ENCODE results near the gene DNAAF8.

Gene DNAAF8

GRCh38 chr16:4734063-4734729, at the start of gene DNAAF8, which contains the start of gene ANKS3:
Gene DNAAF8, plus strand, starts transcription at chr16:4734537. Its CDS starts 1,978 bp downstream, at chr16:4736515.
Gene ANKS3, minus strand, starts transcription at chr16:4734271. Its CDS starts 4,122 bp downstream, at chr16:4730149.
- peak within 1 kb of the TSS; percentile 85 for H3K4me3 Mint-ChIP-seq
- H3K4me1 Mint-ChIP-seq (ENCODE audit: low read depth) = peaks cover 16% of the 10 kb centered on the region
- H3K27me3 Mint-ChIP-seq (ENCODE audit: low read depth) = no peaks in the 10 kb centered on the region
- H3K27ac Mint-ChIP-seq = peak within 1 kb of the TSS; percentile 70
- H3K36me3 Mint-ChIP-seq (ENCODE audit: low read depth) = no peaks in the 10 kb centered on the region
- no peaks in the 10 kb centered on the region for H3K9me3 Mint-ChIP-seq

DNA sequence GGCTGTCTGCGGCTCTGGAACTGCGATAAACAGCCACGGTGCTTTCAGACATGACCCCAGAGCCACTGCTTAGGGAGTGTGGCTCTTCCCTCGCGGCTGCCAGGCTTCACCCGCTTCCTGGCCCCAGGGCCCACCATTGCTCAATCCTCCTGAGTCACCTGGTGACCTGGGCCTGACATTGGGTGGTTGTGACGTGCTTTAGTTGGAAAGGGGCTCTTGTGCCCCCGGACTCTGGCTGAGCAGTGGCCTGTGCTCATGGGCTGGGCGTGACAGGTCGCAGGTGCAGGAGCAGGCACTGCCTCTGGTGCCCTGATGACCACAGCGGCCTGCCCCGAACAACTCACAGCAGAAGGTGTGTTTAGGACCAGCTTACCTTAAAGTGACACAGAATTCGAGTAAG, 49.6 kb upstream of the DNAAF8 start:
- H3K4me1 Mint-ChIP-seq (ENCODE audit: low read depth) = no peaks in the 10 kb centered on the region
- H3K27ac Mint-ChIP-seq = peak overlapping the region; percentile 39
- peaks cover 6% of the 10 kb centered on the region for H3K36me3 Mint-ChIP-seq (ENCODE audit: low read depth)
- H3K9me3 Mint-ChIP-seq = no peaks in the 10 kb centered on the region
- H3K27me3 Mint-ChIP-seq (ENCODE audit: low read depth) = no peaks in the 10 kb centered on the region
- no peak overlapping the region for H3K4me3 Mint-ChIP-seq

GRCh38 chr16:4685292-4685691, 49.0 kb upstream of the DNAAF8 start:
- no peaks in the 10 kb centered on the region for H3K9me3 Mint-ChIP-seq
- H3K27me3 Mint-ChIP-seq (ENCODE audit: low read depth) = no peaks in the 10 kb centered on the region
- peaks cover 6% of the 10 kb centered on the region for H3K36me3 Mint-ChIP-seq (ENCODE audit: low read depth)
- no peaks in the 10 kb centered on the region for H3K4me1 Mint-ChIP-seq (ENCODE audit: low read depth)
- no peak overlapping the region for H3K4me3 Mint-ChIP-seq
- H3K27ac Mint-ChIP-seq = peak overlapping the region; percentile 39

- Mint-ChIP-seq H3K4me3 (no peak overlapping the region), H3K4me1 (ENCODE audit: low read depth) (no peaks in the 10 kb centered on the region), H3K9me3 (no peaks in the 10 kb centered on the region), H3K36me3 (ENCODE audit: low read depth) (peaks cover 8% of the 10 kb centered on the region), H3K27me3 (ENCODE audit: low read depth) (no peaks in the 10 kb centered on the region), H3K27ac (no peak overlapping the region)
These were observed 48.4 kb upstream of the DNAAF8 start for GRCh38 chr16:4685776-4686496.

GRCh38 chr16:4686497-4687210, 47.7 kb upstream of the DNAAF8 start:
- Mint-ChIP-seq H3K9me3 (no peaks in the 10 kb centered on the region), H3K4me1 (ENCODE audit: low read depth) (peaks cover 3% of the 10 kb centered on the region), H3K27ac (no peak overlapping the region), H3K4me3 (no peak overlapping the region), H3K36me3 (ENCODE audit: low read depth) (peaks cover 8% of the 10 kb centered on the region), H3K27me3 (ENCODE audit: low read depth) (no peaks in the 10 kb centered on the region)

DNA sequence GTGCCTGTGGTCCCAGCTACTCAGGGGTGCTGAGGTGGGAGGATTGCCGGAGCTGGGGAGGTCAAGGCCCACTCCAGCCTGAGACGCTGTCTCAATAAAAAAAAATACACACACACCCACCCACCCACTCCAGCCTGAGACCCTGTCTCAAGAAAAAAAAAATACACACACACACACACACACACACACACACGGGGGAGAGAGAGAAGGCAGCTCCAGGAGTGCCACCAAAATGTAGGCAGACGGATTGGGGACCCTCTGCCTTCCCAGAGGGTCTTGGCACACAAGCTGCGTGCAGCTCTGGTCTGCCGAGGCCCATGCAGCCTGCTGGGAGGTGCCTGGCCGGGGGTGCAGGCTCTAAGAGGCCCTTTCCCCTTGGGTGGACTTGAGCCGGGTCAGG, 46.9 kb upstream of the DNAAF8 start:
- peaks cover 7% of the 10 kb centered on the region for H3K36me3 Mint-ChIP-seq (ENCODE audit: low read depth)
- no peaks in the 10 kb centered on the region for H3K9me3 Mint-ChIP-seq
- no peaks in the 10 kb centered on the region for H3K27me3 Mint-ChIP-seq (ENCODE audit: low read depth)
- no peak overlapping the region for H3K4me3 Mint-ChIP-seq
- no peak overlapping the region for H3K27ac Mint-ChIP-seq
- peaks cover 3% of the 10 kb centered on the region for H3K4me1 Mint-ChIP-seq (ENCODE audit: low read depth)

- Mint-ChIP-seq H3K27me3 (ENCODE audit: low read depth) (no peaks in the 10 kb centered on the region), H3K9me3 (no peaks in the 10 kb centered on the region), H3K27ac (no peak overlapping the region), H3K4me3 (no peak overlapping the region), H3K36me3 (ENCODE audit: low read depth) (peaks cover 4% of the 10 kb centered on the region), H3K4me1 (ENCODE audit: low read depth) (peaks cover 4% of the 10 kb centered on the region)
These were observed 46.2 kb upstream of the DNAAF8 start for GRCh38 chr16:4687946-4688673.

DNA sequence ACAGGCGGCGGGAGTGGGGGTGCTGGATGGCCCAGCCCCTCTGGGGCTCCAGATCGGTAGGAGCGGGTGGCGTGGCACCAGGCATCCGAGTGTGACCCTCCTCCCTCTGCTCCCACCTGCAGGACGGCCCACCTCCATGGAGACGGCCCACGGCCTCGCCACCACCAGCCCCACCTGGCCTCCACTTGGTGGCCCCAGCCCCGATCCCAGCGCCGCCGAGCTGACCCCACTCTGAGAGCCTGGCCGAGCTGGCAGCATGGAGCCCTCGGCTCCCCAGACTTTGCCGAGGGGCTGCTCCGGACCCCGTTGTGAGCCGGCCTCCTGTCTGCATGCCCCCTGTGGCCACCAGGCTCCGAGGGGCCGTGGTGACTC, 45.7 kb upstream of the DNAAF8 start:
- Mint-ChIP-seq H3K4me1 (ENCODE audit: low read depth) (peaks cover 6% of the 10 kb centered on the region), H3K27me3 (ENCODE audit: low read depth) (no peaks in the 10 kb centered on the region), H3K36me3 (ENCODE audit: low read depth) (peaks cover 4% of the 10 kb centered on the region), H3K9me3 (no peaks in the 10 kb centered on the region), H3K27ac (no peak overlapping the region), H3K4me3 (no peak overlapping the region)

GRCh38 chr16:4689091-4689671, 45.2 kb upstream of the DNAAF8 start:
- Mint-ChIP-seq H3K4me1 (ENCODE audit: low read depth) (peaks cover 6% of the 10 kb centered on the region), H3K4me3 (no peak overlapping the region), H3K27me3 (ENCODE audit: low read depth) (no peaks in the 10 kb centered on the region), H3K9me3 (no peaks in the 10 kb centered on the region), H3K27ac (no peak overlapping the region), H3K36me3 (ENCODE audit: low read depth) (peaks cover 4% of the 10 kb centered on the region)

DNA sequence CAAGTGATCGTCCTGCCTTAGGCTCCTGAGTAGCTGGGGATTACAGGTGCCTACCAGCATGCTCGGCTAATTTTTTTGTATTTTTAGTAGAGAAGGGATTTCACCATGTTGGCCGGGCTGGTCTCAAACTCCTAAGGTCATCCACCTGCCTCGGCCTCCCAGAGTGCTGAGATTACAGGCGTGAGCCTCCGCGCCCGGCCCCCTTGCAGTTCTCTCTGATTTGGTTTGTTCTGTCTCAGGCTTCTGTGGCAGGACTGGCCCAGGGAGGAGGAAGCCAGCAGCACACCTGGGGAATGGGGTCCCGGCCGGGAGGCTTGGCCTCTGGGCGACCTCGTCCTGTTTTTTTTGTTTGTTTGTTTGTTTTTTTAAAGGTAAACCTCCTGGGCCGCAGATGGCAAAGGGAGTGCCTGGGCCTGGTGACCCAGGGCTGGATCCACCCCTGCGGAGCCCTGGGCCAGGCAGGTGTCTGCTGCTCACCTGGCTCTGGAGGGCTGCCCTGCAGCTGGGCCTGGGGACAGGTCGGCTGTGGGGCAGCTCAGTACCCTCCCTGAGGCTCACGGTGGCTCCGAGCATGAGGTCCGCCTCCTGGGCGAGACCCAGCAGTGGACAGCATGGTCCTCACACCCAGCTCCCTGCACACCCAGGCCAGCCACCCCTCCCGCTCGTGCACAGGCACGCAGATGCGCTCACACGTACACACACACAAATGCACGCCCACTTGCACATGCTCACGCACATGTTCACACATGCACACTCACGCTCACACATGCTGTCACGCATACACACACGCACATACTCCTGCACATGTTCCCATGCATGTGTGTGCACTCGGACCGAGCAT, 44.3 kb upstream of the DNAAF8 start:
- H3K4me3 Mint-ChIP-seq = no peak overlapping the region
- no peak overlapping the region for H3K27ac Mint-ChIP-seq
- peaks cover 3% of the 10 kb centered on the region for H3K36me3 Mint-ChIP-seq (ENCODE audit: low read depth)

DNA sequence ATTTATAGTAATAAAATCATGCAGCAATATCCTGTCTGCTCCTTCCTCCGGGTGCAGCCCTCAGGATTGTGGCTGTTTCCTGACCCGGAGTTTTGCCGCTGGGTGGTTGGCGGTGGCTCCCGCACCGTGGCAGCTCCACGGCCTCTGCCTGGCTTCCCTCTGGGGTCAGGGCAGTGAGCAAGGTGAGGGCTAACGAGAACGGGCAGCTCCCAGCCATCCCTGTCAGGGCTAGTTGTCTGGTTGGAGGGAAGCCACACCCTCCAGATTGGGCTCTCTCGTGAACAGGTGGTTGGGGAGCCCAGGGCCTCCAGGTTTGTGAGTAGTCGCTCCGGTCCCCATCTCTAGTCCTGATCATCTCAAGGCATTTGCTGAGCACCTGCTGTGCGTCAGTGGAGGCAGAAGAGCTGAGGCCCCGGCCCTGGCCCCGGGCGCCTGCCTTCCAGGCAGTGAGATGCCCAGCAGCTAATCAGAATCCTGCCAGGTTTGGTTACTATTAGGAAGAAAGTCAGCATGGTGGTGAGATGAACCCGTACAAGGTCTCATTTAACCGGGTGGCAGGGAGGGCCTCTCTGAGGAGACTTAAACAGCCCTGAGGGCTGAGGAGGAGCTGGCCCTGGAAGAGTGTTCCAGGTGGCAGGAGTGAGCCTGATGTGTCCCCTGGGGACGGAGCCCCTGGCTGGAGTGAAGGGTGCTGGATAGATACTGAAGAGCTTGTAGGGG, 43.2 kb upstream of the DNAAF8 start:
- Mint-ChIP-seq H3K36me3 (ENCODE audit: low read depth) (peaks cover 4% of the 10 kb centered on the region), H3K4me3 (peak overlapping the region; percentile 54), H3K27ac (peak overlapping the region; percentile 46), H3K27me3 (ENCODE audit: low read depth) (no peaks in the 10 kb centered on the region), H3K9me3 (no peaks in the 10 kb centered on the region), H3K4me1 (ENCODE audit: low read depth) (peaks cover 11% of the 10 kb centered on the region)

More for the DNA sequence above, 44.3 kb upstream of the DNAAF8 start:
- Mint-ChIP-seq H3K27me3 (ENCODE audit: low read depth) (no peaks in the 10 kb centered on the region), H3K4me1 (ENCODE audit: low read depth) (peaks cover 6% of the 10 kb centered on the region), H3K9me3 (no peaks in the 10 kb centered on the region)

DNA sequence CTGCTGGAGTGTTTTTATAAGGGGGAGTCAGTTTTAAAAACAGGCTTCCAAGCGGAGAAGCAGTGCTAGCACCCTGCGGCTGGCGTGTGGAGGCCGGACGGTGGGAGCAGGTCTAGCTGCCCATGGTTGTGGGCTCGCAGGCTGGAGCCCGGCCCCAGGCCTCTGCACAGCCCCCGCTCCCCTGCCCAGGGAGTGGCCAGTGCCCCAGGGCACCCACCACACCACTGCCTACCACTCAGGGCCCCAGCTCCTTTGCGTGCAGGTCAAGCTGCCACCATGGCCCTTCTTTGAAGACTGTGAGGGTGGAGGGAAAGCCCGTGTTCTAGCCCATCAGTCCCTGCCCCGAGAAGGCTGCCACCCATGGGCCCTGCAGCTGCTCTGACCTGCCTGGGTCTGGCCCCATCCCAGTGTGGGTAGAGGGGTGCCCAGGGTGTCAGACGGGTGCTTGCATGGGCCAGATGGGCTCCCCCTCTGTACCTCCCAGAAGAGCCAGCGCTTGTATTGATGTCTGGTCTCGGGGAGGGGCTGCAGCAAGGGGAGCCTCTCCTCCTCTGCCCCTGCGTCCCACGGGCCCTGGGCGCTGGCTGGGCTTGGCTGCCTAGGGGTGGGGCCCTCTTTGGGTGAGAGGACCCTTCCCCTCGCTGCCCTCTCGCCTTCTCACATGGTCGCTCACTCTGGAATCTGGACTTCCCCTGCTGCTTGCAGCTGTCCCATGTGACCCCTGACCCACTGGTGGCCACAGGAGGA, 42.5 kb upstream of the DNAAF8 start:
- Mint-ChIP-seq H3K27ac (no peak overlapping the region), H3K9me3 (no peaks in the 10 kb centered on the region), H3K27me3 (ENCODE audit: low read depth) (no peaks in the 10 kb centered on the region), H3K4me1 (ENCODE audit: low read depth) (peaks cover 11% of the 10 kb centered on the region), H3K4me3 (no peak overlapping the region), H3K36me3 (ENCODE audit: low read depth) (peaks cover 4% of the 10 kb centered on the region)

Measured in T-helper 1 cell treated with Interleukin-12 subunit alpha and Interleukin-12 subunit beta and Interleukin-4 antibody, amounts not matched to agents 30 μg/mL and 1 μg/mL, for 36 hours (primary cell).